Peyer's patch (tissue), 4 donors: Measurements from ENCODE around the gene NHERF1.

Source experiments
- POLR2A ChIP-seq, 2 donors: fragments of 450-650 bp; IDR thresholded peaks; one replicate each; pipeline ENCODE4 v1.5.1; 2017; ENCODE audit warnings: antibody characterized with exemption in 2 of 2, mild to moderate bottlenecking in 2 of 2, moderate library complexity in 2 of 2
- TF ChIP-seq, protein P1 (sequence below), 6 experiments: fragments of 450-650 bp in 4 of 6; fragments of 200-600 bp in 2 of 6; sonication (generic) in 1 of 6; IDR thresholded peaks; one replicate each; pipeline ENCODE4 v1.5.1; 2017 to 2019; ENCODE audit warnings: antibody characterized with exemption in 6 of 6, mild to moderate bottlenecking in 3 of 6, moderate library complexity in 1 of 6

- TF ChIP-seq, protein P1, sequence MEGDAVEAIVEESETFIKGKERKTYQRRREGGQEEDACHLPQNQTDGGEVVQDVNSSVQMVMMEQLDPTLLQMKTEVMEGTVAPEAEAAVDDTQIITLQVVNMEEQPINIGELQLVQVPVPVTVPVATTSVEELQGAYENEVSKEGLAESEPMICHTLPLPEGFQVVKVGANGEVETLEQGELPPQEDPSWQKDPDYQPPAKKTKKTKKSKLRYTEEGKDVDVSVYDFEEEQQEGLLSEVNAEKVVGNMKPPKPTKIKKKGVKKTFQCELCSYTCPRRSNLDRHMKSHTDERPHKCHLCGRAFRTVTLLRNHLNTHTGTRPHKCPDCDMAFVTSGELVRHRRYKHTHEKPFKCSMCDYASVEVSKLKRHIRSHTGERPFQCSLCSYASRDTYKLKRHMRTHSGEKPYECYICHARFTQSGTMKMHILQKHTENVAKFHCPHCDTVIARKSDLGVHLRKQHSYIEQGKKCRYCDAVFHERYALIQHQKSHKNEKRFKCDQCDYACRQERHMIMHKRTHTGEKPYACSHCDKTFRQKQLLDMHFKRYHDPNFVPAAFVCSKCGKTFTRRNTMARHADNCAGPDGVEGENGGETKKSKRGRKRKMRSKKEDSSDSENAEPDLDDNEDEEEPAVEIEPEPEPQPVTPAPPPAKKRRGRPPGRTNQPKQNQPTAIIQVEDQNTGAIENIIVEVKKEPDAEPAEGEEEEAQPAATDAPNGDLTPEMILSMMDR (IDR thresholded peaks at IDR 0.05), result peak; percentile 45 to 66 (median 54)
- no peak for TF ChIP-seq POLR2A (IDR thresholded peaks at IDR 0.05)
These were observed 11.7 kb upstream of the NHERF1 start, which contains the start of gene RAB37 for GRCh38 chr17:74736513-74737298.
